Esophagus squamous epithelium (tissue), 5 donors: Measurements from ENCODE around the gene APBB1IP. TPM values are rescaled to one million over a fixed set of nuclear protein-coding genes. Genes with fewer than 3 reads are reported as not detected.

Experiments used
- DNase-seq: peaks from one replicate; lab custom pipeline; 2025; lab: John Stamatoyannopoulos, UW
- H3K27ac ChIP-seq, 4 donors: fragments of 200-600 bp; sonication (generic); one replicate each; pipeline ENCODE4 v1.5.1; 2016 to 2019; ENCODE audit warnings: mild to moderate bottlenecking in 1 of 4
- H3K27me3 ChIP-seq, 4 donors: fragments of 200-600 bp; sonication (generic); 1 replicate in 3 of 4; 2 replicates in 1 of 4; pipeline versions ENCODE4 v1.5.1 to v1.6.0; 2017 to 2021; ENCODE audit warnings: antibody characterized with exemption in 1 of 4
- H3K36me3 ChIP-seq, 3 donors: fragments of 200-600 bp; sonication (generic); one replicate each; pipeline ENCODE4 v1.5.1; 2016 to 2019
- H3K4me1 ChIP-seq, 3 donors: fragments of 200-600 bp; sonication (generic); one replicate each; pipeline ENCODE4 v1.5.1; 2017 to 2019
- H3K4me3 ChIP-seq, 4 donors: fragments of 200-600 bp; sonication (generic); 1 replicate in 3 of 4; 2 replicates in 1 of 4; pipeline ENCODE4 v1.5.1; 2016 to 2019; ENCODE audit warnings: mild to moderate bottlenecking in 2 of 4, moderate library complexity in 1 of 4
- H3K9me3 ChIP-seq, 3 donors: fragments of 200-600 bp; sonication (generic); one replicate each; pipeline ENCODE4 v1.5.1; 2016 to 2019
- CTCF ChIP-seq, 6 experiments: fragments of 450-650 bp in 4 of 6; fragments of 200-600 bp in 2 of 6; sonication (generic) in 2 of 6; IDR thresholded peaks; one replicate each; pipeline ENCODE4 v1.5.1; 2016 to 2019; ENCODE audit warnings: antibody characterized with exemption in 6 of 6, mild to moderate bottlenecking in 4 of 6, moderate library complexity in 4 of 6
- POLR2A ChIP-seq, 4 donors: fragments of 450-650 bp; IDR thresholded peaks; one replicate each; pipeline ENCODE4 v1.6.1; 2017; ENCODE audit warnings: antibody characterized with exemption in 4 of 4, mild to moderate bottlenecking in 4 of 4, moderate library complexity in 3 of 4
- WGBS, 2 donors: methylation state at CpG; one replicate each; pipeline ENCODE4 v1.1.5; 2018; 5-methylcytosine and 5-hydroxymethylcytosine counted together
- intact Hi-C: fragments of 100-400 bp; cut with DNase I; formaldehyde crosslinking; loops from one replicate; pipeline ENCODE4 v1.15.0; 2022
- total RNA-seq, 4 donors: library from RNA; depleted of rRNA; stranded (reverse); fragments of >200 nt; gene quantifications; one replicate each; pipeline ENCODE4 v1.1.0, GENCODE V29; 2016
- donor health status: DM: yes; HTN: yes; CAD: no.

Gene APBB1IP
- total RNA-seq, 4 donors from 2014 or later: 0.45 to 5.5 (median 1.7) TPM

DNA sequence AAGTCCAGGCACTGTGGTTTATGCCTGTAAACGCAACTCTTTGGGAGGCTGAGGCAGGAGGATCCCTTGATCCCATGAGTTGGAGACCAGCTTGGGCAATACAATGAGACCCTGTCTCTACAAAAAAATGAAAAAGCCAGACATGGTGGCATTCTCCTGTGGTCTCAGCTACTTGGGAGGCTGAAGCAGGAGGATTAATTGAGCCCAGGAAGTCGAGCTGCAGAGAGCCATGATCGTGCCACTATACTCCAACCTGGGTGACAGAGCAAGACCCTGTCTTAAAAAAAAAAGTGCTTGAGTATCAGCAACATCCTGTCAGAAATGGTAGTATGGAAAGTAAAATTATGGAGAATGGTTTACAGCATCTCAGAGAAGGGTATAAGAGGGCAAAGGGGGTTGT lies 11.6 kb downstream of the APBB1IP start:
- TF ChIP-seq POLR2A (IDR thresholded peaks at IDR 0.05) (no peak), CTCF (IDR thresholded peaks at IDR 0.05) (no peak)
- Histone ChIP-seq H3K4me1 (no peaks in the 10 kb centered on the region), H3K9me3 (no peaks in the 10 kb centered on the region), H3K36me3 (no peaks in the 10 kb centered on the region), H3K27ac (no peak overlapping the region), H3K27me3 (no peaks in the 10 kb centered on the region), H3K4me3 (no peak overlapping the region)
- 6 to 30% methylated on average over 2 to 3 of the region's 3 CpGs for WGBS, 2 donors
- DNase-seq: no peak
- intact Hi-C loops: no loop called here

- intact Hi-C loops: no loop called here
- no peaks in the 10 kb centered on the region for H3K4me1 ChIP-seq
- H3K36me3 ChIP-seq: no peaks in the 10 kb centered on the region
- no peaks in the 10 kb centered on the region for H3K9me3 ChIP-seq
- DNase-seq: no peak
- WGBS, 2 donors: 6 to 14% methylated on average over 4 of the region's 4 CpGs
- TF ChIP-seq POLR2A (IDR thresholded peaks at IDR 0.05) (no peak), CTCF (IDR thresholded peaks at IDR 0.05) (no peak)
- no peak overlapping the region for H3K27ac ChIP-seq
- H3K4me3 ChIP-seq: no peak overlapping the region
- no peaks in the 10 kb centered on the region for H3K27me3 ChIP-seq
Observed at GRCh38 chr10:26451903-26452302, 13.8 kb downstream of the APBB1IP start.

- WGBS, 2 donors: 36 to 58% methylated on average over 2 of the region's 2 CpGs
- TF ChIP-seq CTCF (IDR thresholded peaks at IDR 0.05) (no peak), POLR2A (IDR thresholded peaks at IDR 0.05) (no peak)
- intact Hi-C loops: no loop called here
Observed at GRCh38 chr10:26453850-26454249, 15.7 kb downstream of the APBB1IP start.

DNA sequence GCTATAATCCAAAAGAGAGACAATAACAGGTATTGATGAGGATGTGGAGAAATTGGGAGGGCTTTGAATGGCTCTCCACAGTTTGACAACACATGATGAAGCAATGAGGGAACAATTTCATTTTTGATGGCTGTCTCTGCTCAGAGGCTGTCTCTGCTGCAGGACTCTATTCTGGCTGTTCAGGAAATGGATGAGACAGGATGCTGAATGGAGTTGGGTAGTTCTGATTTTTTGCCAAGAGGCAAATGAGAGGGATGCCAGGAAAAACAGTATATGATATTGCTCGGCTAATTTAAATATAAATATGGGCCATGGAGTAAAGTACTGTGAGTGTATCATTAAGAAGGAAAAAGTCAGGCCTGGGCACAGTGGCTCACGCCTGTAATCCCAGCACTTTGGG lies 16.8 kb downstream of the APBB1IP start:
- intact Hi-C loops: no loop called here
- DNase-seq: no peak
- 65 to 74% methylated on average over 2 of the region's 2 CpGs for WGBS, 2 donors
- no peak overlapping the region for H3K4me3 ChIP-seq
- no peaks in the 10 kb centered on the region for H3K27me3 ChIP-seq
- TF ChIP-seq CTCF (IDR thresholded peaks at IDR 0.05): no peak
- TF ChIP-seq POLR2A (IDR thresholded peaks at IDR 0.05): no peak
- no peaks in the 10 kb centered on the region for H3K36me3 ChIP-seq
- no peaks in the 10 kb centered on the region for H3K9me3 ChIP-seq
- H3K4me1 ChIP-seq: no peaks in the 10 kb centered on the region
- no peak overlapping the region for H3K27ac ChIP-seq

More at GRCh38 chr10:26453850-26454249, 15.7 kb downstream of the APBB1IP start:
- DNase-seq: no peak
- Histone ChIP-seq H3K4me1 (no peaks in the 10 kb centered on the region), H3K9me3 (no peaks in the 10 kb centered on the region), H3K27me3 (no peaks in the 10 kb centered on the region), H3K27ac (no peak overlapping the region), H3K4me3 (no peak overlapping the region), H3K36me3 (no peaks in the 10 kb centered on the region)

GRCh38 chr10:26455567-26456315 lies 17.6 kb downstream of the APBB1IP start:
- intact Hi-C loops: no loop called here
- Histone ChIP-seq H3K27me3 (no peaks in the 10 kb centered on the region), H3K27ac (no peak overlapping the region), H3K9me3 (no peaks in the 10 kb centered on the region), H3K36me3 (no peaks in the 10 kb centered on the region), H3K4me1 (no peaks in the 10 kb centered on the region), H3K4me3 (no peak overlapping the region)
- DNase-seq: no peak
- WGBS, 2 donors: 57 to 73% methylated on average over 7 of the region's 7 CpGs
- no peak for TF ChIP-seq POLR2A (IDR thresholded peaks at IDR 0.05)
- no peak for TF ChIP-seq CTCF (IDR thresholded peaks at IDR 0.05)
